NB4 (cell line): Measurements from ENCODE around the gene ACTRT2.

Experiments
- DNase-seq: peaks from one replicate; pipeline ENCODE4 v3.0.0; 2010; ENCODE audit warnings: low read depth
- H3K4me3 ChIP-seq: one replicate; pipeline ENCODE4 v1.5.1; 2011; ENCODE audit warnings: mild to moderate bottlenecking, low read depth, low read length, moderate library complexity
- MYC ChIP-seq: IDR thresholded peaks from 2 replicates; pipeline ENCODE4 v1.6.1; 2011; ENCODE audit warnings: low read depth, low read length
- POLR2A ChIP-seq: IDR thresholded peaks from 2 replicates; pipeline ENCODE4 v1.6.1; 2011; ENCODE audit warnings: mild to moderate bottlenecking; ENCODE audit not compliant: insufficient read length; ENCODE audit errors: extremely low read depth
- TF ChIP-seq, protein P1 (sequence below): IDR thresholded peaks from 2 replicates; pipeline ENCODE4 v1.6.1; 2011; ENCODE audit warnings: low read depth, low read length
- TF ChIP-seq, protein P2 (sequence below): IDR thresholded peaks from one replicate; pipeline ENCODE4 v1.5.1; 2012; ENCODE audit warnings: low read depth, low read length

Gene ACTRT2

DNA sequence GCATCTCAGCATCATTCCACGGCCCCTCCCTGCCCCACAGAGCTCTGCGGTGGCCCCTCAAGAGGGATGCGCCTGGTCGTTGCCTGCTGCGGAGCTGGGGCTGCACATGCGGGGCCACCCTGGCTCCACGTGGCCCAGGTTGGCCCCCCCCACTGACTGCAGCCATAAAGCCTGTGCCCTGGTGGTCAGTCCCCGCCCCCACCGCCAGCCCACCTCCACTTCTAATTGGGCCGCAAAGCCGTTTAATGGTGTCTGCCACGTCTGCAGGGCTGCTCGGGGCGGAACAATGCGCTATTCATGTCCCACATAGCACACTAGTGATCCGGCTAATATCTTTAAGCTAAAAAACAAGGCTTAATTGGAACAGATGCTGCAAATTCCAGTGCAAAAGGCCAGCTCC is 33.5 kb upstream of the ACTRT2 start:
- no peak for DNase-seq
- H3K4me3 ChIP-seq, result no peak overlapping the region
- TF ChIP-seq, protein P1, sequence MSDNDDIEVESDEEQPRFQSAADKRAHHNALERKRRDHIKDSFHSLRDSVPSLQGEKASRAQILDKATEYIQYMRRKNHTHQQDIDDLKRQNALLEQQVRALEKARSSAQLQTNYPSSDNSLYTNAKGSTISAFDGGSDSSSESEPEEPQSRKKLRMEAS, result no peak
- TF ChIP-seq POLR2A (no peak), MYC (no peak)
- TF ChIP-seq, protein P2, sequence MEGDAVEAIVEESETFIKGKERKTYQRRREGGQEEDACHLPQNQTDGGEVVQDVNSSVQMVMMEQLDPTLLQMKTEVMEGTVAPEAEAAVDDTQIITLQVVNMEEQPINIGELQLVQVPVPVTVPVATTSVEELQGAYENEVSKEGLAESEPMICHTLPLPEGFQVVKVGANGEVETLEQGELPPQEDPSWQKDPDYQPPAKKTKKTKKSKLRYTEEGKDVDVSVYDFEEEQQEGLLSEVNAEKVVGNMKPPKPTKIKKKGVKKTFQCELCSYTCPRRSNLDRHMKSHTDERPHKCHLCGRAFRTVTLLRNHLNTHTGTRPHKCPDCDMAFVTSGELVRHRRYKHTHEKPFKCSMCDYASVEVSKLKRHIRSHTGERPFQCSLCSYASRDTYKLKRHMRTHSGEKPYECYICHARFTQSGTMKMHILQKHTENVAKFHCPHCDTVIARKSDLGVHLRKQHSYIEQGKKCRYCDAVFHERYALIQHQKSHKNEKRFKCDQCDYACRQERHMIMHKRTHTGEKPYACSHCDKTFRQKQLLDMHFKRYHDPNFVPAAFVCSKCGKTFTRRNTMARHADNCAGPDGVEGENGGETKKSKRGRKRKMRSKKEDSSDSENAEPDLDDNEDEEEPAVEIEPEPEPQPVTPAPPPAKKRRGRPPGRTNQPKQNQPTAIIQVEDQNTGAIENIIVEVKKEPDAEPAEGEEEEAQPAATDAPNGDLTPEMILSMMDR, result no peak

DNA sequence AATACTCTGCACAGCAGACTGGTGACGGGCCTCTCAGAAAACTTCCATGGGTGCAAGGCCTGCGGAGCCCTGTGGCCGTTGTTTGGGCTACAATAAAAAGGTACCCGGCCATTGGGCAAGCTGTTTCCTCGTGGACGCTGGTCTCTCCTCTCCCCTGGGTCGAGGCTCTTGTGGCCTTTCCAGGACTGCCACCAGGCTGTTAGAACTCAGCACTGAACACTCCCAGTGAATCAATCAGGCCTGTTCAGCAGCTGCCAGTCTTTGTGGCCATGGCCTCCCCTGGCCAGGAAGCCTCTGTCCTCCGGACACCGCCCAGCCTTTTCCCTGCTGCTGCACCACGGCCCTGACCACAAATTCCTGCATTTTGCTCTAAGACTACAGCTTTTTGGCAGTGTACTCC is 33.0 kb upstream of the ACTRT2 start:
- no peak for DNase-seq
- H3K4me3 ChIP-seq, result no peak overlapping the region
- no peak for TF ChIP-seq POLR2A
- TF ChIP-seq, protein P2, result no peak
- TF ChIP-seq MYC, result no peak
- TF ChIP-seq, protein P1, result no peak

DNA sequence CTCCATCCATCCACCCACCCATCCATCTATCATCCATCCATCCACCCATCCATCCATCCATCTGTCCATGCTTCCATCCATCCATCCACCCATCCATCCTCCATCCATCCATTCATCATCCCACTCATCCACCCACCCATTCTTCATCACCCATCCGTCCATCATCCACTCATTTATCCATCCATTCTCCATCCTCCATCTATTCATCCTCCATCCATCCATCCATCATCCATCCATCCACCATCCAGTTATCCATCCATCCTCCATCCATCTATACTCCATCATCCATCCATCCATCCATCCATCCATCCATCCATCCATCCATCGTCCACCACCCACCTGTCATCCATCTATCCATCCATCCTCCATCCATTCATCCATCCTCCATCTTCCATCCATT is 32.1 kb upstream of the ACTRT2 start:
- no peak for TF ChIP-seq POLR2A
- TF ChIP-seq, protein P1, result no peak
- TF ChIP-seq, protein P2, result no peak
- no peak for TF ChIP-seq MYC

DNA sequence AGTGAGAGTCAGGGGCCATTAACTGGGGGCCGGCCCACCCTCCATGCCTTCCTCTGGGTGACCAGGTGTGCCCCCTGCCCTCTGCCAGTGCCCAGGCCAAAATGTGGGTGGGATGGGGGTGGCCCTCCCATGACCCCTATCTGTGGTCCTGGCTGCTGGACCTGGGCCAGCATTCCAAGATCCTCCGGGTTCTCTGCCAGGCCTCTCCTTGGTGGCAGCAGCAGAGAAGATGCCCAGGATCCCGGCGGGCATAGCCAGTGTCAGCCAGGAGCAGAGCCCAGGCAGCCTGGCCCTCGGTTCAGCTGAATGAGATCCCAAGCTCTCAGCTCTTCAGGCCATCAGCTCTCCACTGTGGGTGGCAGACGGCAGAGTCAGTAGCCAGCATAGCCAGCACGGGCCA is 31.3 kb upstream of the ACTRT2 start:
- no peak for TF ChIP-seq POLR2A
- H3K4me3 ChIP-seq, result no peak overlapping the region
- DNase-seq, result no peak

More for the DNA sequence above, 32.1 kb upstream of the ACTRT2 start:
- no peak overlapping the region for H3K4me3 ChIP-seq
- DNase-seq, result no peak

DNA sequence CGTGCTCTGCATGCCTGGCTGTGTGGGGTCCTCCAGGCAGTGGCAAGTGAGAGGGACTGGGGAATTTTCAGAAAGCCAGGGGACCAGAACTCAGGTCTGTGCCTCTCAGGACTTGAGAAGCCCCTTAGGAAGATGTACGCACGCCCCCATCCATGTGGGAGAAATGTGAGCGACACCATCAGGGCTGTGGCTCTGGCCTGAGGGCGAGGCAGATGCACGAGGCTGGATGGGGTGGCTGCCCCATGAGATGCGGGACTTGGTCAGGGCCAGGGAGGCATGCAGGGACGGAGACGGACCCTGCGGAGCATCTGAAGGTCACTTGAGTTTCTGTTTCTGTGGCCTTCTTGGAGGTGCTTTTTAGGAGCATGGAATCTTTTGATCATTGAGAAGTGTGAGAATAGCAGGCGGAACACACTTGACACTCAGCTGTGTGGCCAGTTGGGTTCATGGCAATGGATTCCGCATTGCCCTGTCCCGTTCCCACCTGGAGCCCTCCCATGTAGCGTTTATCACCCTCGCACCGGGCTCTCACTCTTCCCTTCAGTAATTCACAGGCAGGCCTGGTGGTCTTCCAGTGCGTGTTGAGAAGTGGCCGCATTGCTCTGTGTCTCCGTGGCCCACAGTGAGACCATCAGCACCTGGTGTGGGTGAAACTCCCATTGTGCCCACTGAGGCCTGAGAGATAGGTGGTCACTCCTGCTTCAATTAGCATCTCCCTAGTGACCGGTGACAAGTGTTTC is 30.7 kb upstream of the ACTRT2 start:
- DNase-seq, result no peak
- TF ChIP-seq MYC (no peak), POLR2A (no peak)
- TF ChIP-seq, protein P1, result no peak
- TF ChIP-seq, protein P2, result no peak
- H3K4me3 ChIP-seq, result no peak overlapping the region

DNA sequence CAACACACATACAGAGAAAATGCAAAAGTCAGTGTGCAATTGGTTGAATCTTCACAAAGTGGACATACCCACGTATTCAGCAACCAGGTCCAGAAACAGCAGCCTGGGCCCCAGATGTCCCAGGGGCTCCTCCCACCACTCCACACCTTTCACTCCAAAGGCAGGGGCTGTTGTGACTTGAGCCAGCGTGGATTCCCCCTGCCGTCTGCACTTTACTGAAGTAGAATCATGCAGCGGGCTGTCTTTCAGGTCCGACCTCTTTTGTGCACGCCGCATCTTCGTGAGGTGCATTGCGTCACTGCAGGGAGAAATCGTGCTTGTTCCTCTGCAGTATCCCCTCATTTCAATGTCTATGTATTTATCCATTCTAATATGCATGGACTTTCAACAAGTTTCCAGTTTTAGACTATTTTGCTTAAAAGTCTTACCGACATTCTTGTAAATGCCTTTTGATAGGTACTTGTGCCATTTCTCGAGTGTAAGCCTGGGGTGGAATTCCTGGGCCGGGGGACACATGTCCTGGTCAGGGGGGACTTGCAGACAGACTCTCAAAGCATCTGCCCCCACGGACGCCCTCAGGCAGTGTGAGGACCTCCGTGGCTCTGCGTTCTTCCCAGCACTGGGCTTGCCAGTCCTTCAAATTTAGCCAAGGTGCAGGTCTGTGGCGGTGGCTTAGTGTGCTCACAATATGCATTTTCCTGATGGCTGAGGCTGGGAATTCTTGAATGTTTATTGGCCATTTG is 29.3 kb upstream of the ACTRT2 start:
- no peak for DNase-seq
- TF ChIP-seq, protein P2, result no peak
- TF ChIP-seq MYC (no peak), POLR2A (no peak)
- TF ChIP-seq, protein P1, result no peak
- H3K4me3 ChIP-seq, result no peak overlapping the region
